OCI-LY3 (cell line): ENCODE data around the gene KCNS1.
A peak's percentile ranks its signal among the peaks of the same experiment; 100 is the strongest.

Experiments
- H2AFZ ChIP-seq: fragments of 200-600, 300-600 bp; shearing (Covaris generic); 2 replicates; pipeline ENCODE4 v1.6.0; 2014; ENCODE audit warnings: antibody characterized with exemption, low read depth, low read length
- H3K27ac ChIP-seq: fragments of 200-600, 300-600 bp; sonication (generic); 2 replicates; pipeline ENCODE4 v1.5.1; 2014; ENCODE audit warnings: mild to moderate bottlenecking, low read length, moderate library complexity, mixed read lengths
- H3K27me3 ChIP-seq: fragments of 200-600, 300-600 bp; sonication (generic); 2 replicates; pipeline ENCODE4 v1.6.1; 2014; ENCODE audit warnings: low read depth, low read length, mixed read lengths
- H3K36me3 ChIP-seq: fragments of 200-600, 300-600 bp; sonication (generic); replicated peaks from 2 replicates; pipeline ENCODE3; 2014; ENCODE audit warnings: low read depth, low read length, mixed read lengths
- H3K4me1 ChIP-seq: fragments of 300-600, 200-600 bp; sonication (generic); 2 replicates; pipeline ENCODE4 v1.6.1; 2014; ENCODE audit warnings: low read length, mixed read lengths
- H3K4me2 ChIP-seq: fragments of 200-600, 300-600 bp; sonication (generic); 2 replicates; pipeline ENCODE4 v1.6.1; 2014; ENCODE audit warnings: low read length, mixed read lengths
- H3K4me3 ChIP-seq: fragments of 300-600, 200-600 bp; sonication (generic); 2 replicates; pipeline ENCODE4 v1.5.1; 2014; ENCODE audit warnings: antibody characterized with exemption, mild to moderate bottlenecking, low read length, moderate library complexity
- H3K79me2 ChIP-seq: fragments of 300-600, 200-600 bp; shearing (Covaris generic); 2 replicates; pipeline ENCODE4 v1.6.1; 2014; ENCODE audit warnings: mild to moderate bottlenecking, low read length, mixed read lengths
- H3K9ac ChIP-seq: fragments of 300-600, 200-600 bp; shearing (Covaris generic); 2 replicates; pipeline ENCODE4 v1.6.0; 2014; ENCODE audit warnings: mild to moderate bottlenecking, low read length, moderate library complexity
- H3K9me3 ChIP-seq: fragments of 200-600, 300-600 bp; shearing (Covaris generic); 2 replicates; pipeline ENCODE4 v1.6.1; 2014; ENCODE audit warnings: low read length, mixed read lengths; ENCODE audit not compliant: insufficient read depth
- H4K20me1 ChIP-seq: fragments of 200-600, 300-600 bp; sonication (generic); 2 replicates; pipeline ENCODE4 v1.6.1; 2016; ENCODE audit warnings: low read length, mixed read lengths; ENCODE audit not compliant: insufficient read depth
- EZH2phosphoT487 ChIP-seq: fragments of 200-600 bp; shearing (Covaris generic); IDR thresholded peaks from 2 replicates; pipeline ENCODE4 v1.6.1; 2018; ENCODE audit warnings: antibody characterized with exemption, mixed run types, low read depth
- TF ChIP-seq, protein P1 (sequence below): fragments of 200-600, 300-600 bp; sonication (generic); IDR thresholded peaks from 2 replicates; pipeline ENCODE4 v1.5.1; 2014; ENCODE audit warnings: antibody characterized with exemption, low read length, low read depth

KCNS1 gene

DNA sequence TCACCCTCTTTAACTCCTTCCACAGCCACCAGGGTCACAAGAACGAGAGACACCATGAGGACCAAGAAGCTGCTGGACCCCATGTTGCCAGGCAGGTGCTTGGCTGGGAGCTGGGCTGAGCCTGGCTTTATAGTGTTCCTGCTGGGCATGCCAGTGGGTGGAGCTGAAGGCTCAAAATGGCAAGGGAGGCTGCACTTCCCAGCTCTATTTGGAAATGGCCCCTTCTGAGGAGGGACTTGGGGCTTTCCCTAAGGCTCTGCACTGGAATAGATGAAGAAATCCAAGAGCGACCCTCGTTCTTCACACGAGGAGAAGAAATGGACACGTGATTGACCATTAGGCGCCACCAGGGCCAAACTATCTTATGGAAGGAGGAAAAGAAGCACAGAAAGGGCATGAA is 23.4 kb upstream of the KCNS1 start, which contains the start of gene WFDC12:
WFDC12 (minus strand) TSS at position 101 of the 400 bp plus-strand sequence; CDS start at position 83, 18 bp downstream.
- Histone ChIP-seq H3K79me2 (no peaks in the 10 kb centered on the region), H3K27ac (no peak within 1 kb of the TSS), H4K20me1 (no peaks in the 10 kb centered on the region), H2AFZ (no peak within 1 kb of the TSS), H3K27me3 (no peaks in the 10 kb centered on the region), H3K4me1 (no peaks in the 10 kb centered on the region), H3K9ac (no peak within 1 kb of the TSS), H3K4me2 (no peak within 1 kb of the TSS), H3K36me3 (no peaks in the 10 kb centered on the region), H3K9me3 (no peaks in the 10 kb centered on the region), H3K4me3 (no peak within 1 kb of the TSS)
- TF ChIP-seq EZH2phosphoT487, result no peak
- TF ChIP-seq, protein P1, sequence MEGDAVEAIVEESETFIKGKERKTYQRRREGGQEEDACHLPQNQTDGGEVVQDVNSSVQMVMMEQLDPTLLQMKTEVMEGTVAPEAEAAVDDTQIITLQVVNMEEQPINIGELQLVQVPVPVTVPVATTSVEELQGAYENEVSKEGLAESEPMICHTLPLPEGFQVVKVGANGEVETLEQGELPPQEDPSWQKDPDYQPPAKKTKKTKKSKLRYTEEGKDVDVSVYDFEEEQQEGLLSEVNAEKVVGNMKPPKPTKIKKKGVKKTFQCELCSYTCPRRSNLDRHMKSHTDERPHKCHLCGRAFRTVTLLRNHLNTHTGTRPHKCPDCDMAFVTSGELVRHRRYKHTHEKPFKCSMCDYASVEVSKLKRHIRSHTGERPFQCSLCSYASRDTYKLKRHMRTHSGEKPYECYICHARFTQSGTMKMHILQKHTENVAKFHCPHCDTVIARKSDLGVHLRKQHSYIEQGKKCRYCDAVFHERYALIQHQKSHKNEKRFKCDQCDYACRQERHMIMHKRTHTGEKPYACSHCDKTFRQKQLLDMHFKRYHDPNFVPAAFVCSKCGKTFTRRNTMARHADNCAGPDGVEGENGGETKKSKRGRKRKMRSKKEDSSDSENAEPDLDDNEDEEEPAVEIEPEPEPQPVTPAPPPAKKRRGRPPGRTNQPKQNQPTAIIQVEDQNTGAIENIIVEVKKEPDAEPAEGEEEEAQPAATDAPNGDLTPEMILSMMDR, result no peak

DNA sequence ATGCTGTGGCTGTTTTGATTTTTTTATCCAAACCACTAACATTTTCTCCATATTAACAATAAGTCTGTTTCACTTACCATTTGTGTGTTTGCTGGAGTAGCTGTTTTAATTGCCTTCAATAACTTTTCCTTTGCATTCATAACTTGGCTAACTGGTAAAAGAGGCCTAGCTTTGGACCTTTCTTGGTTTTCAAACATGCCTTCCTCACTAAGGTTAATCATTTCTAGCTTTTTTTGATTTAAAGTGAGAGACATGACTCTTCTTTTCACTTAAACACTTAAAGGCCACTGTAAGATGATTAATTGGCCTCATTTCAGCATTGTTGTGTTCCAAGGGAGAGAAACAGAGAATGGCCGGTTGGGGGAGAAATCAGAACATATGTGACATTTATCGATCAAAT is 20.5 kb upstream of the KCNS1 start:
- H4K20me1 ChIP-seq, result no peaks in the 10 kb centered on the region
- no peak overlapping the region for H3K9ac ChIP-seq
- no peaks in the 10 kb centered on the region for H3K36me3 ChIP-seq
- no peaks in the 10 kb centered on the region for H3K79me2 ChIP-seq
- H2AFZ ChIP-seq, result no peak overlapping the region
- H3K4me2 ChIP-seq, result no peak overlapping the region
- no peak overlapping the region for H3K27ac ChIP-seq
- no peaks in the 10 kb centered on the region for H3K27me3 ChIP-seq
- no peaks in the 10 kb centered on the region for H3K4me1 ChIP-seq
- no peaks in the 10 kb centered on the region for H3K9me3 ChIP-seq
- H3K4me3 ChIP-seq, result no peak overlapping the region
- TF ChIP-seq, protein P1, result no peak
- no peak for TF ChIP-seq EZH2phosphoT487

DNA sequence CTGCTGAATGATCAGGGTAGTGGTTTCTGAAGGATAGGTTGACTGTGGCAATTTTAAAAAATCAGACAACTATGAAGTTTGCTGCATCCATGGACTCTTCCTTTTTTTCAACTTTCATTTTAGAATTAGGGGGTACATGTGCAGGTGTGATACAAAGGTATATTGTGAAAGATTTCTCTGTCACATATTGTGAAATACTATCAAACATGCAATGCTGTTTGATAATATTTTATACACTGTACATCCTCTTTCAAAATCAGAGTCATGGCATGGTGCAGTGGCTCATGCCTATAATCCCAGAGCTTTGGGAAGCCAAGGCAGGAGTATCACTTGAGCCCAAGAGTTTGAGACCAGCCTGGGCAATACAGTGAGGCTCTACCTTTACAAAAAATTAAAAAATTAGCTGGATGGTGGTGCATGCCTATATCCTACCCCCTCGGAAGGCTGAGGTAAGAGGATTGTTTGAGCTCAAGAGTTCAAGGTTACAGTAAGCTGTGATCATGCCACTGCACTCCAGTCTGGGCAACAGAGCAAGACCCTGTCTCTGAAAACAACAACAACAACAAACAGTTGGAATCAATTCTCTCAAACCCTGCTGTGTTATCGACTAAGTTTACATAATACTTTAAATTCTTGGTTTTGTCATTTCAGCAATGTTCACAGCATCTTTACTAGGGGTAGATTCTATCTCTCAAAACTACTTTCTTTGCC is 18.8 kb upstream of the KCNS1 start:
- no peaks in the 10 kb centered on the region for H3K79me2 ChIP-seq

DNA sequence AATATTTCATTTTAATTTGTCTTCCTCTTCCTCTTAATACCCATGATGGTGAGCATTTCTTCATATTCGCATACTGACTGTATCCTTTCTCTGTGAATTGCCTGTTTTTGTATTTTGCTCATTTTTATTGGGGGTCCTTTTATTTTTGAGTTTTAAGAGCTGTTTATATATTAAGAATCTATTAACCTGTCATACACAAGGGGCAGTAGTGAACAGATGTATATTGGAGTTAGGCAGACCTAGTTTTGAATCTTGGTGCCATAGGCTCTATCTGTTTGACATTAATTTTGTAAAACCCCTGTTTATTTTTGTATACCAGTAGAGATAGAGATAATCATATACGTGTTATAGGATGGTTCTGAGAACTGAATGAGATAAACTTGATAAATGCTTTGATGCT is 17.1 kb upstream of the KCNS1 start:
- no peaks in the 10 kb centered on the region for H3K36me3 ChIP-seq
- H3K27ac ChIP-seq, result no peak overlapping the region
- H3K4me1 ChIP-seq, result peaks cover 10% of the 10 kb centered on the region
- H3K9me3 ChIP-seq, result no peaks in the 10 kb centered on the region
- no peaks in the 10 kb centered on the region for H4K20me1 ChIP-seq
- H3K4me2 ChIP-seq, result no peak overlapping the region
- no peak overlapping the region for H3K9ac ChIP-seq
- no peak overlapping the region for H3K4me3 ChIP-seq
- no peak overlapping the region for H2AFZ ChIP-seq
- no peak for TF ChIP-seq EZH2phosphoT487
- TF ChIP-seq, protein P1, result peak; percentile 21; the same call in 1 of the 2 replicates
- no peaks in the 10 kb centered on the region for H3K27me3 ChIP-seq
- H3K79me2 ChIP-seq, result no peaks in the 10 kb centered on the region

More for the DNA sequence above, 18.8 kb upstream of the KCNS1 start:
- H3K4me1 ChIP-seq, result peaks cover 9% of the 10 kb centered on the region
- no peaks in the 10 kb centered on the region for H4K20me1 ChIP-seq
- H3K9ac ChIP-seq, result no peak overlapping the region
- no peaks in the 10 kb centered on the region for H3K27me3 ChIP-seq
- H2AFZ ChIP-seq, result no peak overlapping the region
- H3K4me2 ChIP-seq, result no peak overlapping the region
- H3K9me3 ChIP-seq, result no peaks in the 10 kb centered on the region
- no peaks in the 10 kb centered on the region for H3K36me3 ChIP-seq
- no peak overlapping the region for H3K4me3 ChIP-seq
- TF ChIP-seq EZH2phosphoT487, result no peak
- TF ChIP-seq, protein P1, result no peak
- H3K27ac ChIP-seq, result no peak overlapping the region
